ENCODE measurements around the gene BAIAP2L2. TPM values are rescaled to one million over a fixed set of nuclear protein-coding genes. Genes with fewer than 3 reads are reported as not detected.

Gene BAIAP2L2
- polyA plus RNA-seq, 3 donors, result 0.38 to 2.5 (median 1.2) TPM

- WGBS, 3 donors, result 72 to 79% (median 75%) methylated on average over 11 of the region's 11 CpGs
- H3K27ac ChIP-seq (ENCODE audit: low read depth, low read length), result no peak overlapping the region
Measured at GRCh38 chr22:38111925-38112355, 1.5 kb upstream of the BAIAP2L2 start.

GRCh38 chr22:38110863-38111852, 674 bp upstream of the BAIAP2L2 start:
- no peak overlapping the region for H3K27ac ChIP-seq (ENCODE audit: low read depth, low read length)
- 66 to 81% (median 78%) methylated on average over 27 to 30 of the region's 30 CpGs for WGBS, 3 donors

GRCh38 chr22:38109371-38110001, 998 bp downstream of the BAIAP2L2 start:
- no peak overlapping the region for H3K27ac ChIP-seq (ENCODE audit: low read depth, low read length)
- 90 to 93% (median 91%) methylated on average over 22 of the region's 22 CpGs for WGBS, 3 donors

- 79 to 94% (median 94%) methylated on average over 12 to 15 of the region's 15 CpGs for WGBS, 3 donors
- H3K27ac ChIP-seq (ENCODE audit: low read depth, low read length), result no peak overlapping the region
Measured at GRCh38 chr22:38108561-38109319, 1.7 kb downstream of the BAIAP2L2 start.

- H3K27ac ChIP-seq (ENCODE audit: low read depth, low read length), result no peak overlapping the region
- WGBS, 3 donors, result 33 to 77% (median 67%) methylated on average over 17 of the region's 17 CpGs
Measured at GRCh38 chr22:38107692-38108515, 2.6 kb downstream of the BAIAP2L2 start.

- no peak overlapping the region for H3K27ac ChIP-seq (ENCODE audit: low read depth, low read length)
- 72 to 79% (median 73%) methylated on average over 17 of the region's 17 CpGs for WGBS, 3 donors
Measured at GRCh38 chr22:38106814-38107578, 3.5 kb downstream of the BAIAP2L2 start.

GRCh38 chr22:38104084-38104483, 6.4 kb downstream of the BAIAP2L2 start:
- 79 to 84% (median 82%) methylated on average over 6 of the region's 6 CpGs for WGBS, 3 donors
- H3K27ac ChIP-seq (ENCODE audit: low read depth, low read length), result no peak overlapping the region

GRCh38 chr22:38103641-38104040, 6.8 kb downstream of the BAIAP2L2 start:
- WGBS, 3 donors, result 65 to 85% (median 66%) methylated on average over 8 of the region's 8 CpGs
- H3K27ac ChIP-seq (ENCODE audit: low read depth, low read length), result no peak overlapping the region

- H3K27ac ChIP-seq (ENCODE audit: low read depth, low read length), result no peak overlapping the region
- 56 to 62% (median 61%) methylated on average over 9 of the region's 9 CpGs for WGBS, 3 donors
Measured at GRCh38 chr22:38098410-38099249, 11.9 kb downstream of the BAIAP2L2 start.

GRCh38 chr22:38097557-38098409, 12.7 kb downstream of the BAIAP2L2 start:
- WGBS, 3 donors, result 58 to 62% (median 59%) methylated on average over 21 to 30 of the region's 32 CpGs
- H3K27ac ChIP-seq (ENCODE audit: low read depth, low read length), result no peak overlapping the region

GRCh38 chr22:38097058-38097457, 13.4 kb downstream of the BAIAP2L2 start:
- WGBS, 3 donors, result 87 to 91% (median 90%) methylated on average over 12 to 15 of the region's 15 CpGs
- no peak overlapping the region for H3K27ac ChIP-seq (ENCODE audit: low read depth, low read length)

- WGBS, 3 donors, result 22 to 48% (median 42%) methylated on average over 18 to 34 of the region's 34 CpGs
Measured at GRCh38 chr22:38089474-38089851, 21.0 kb downstream of the BAIAP2L2 start.

GRCh38 chr22:38088629-38089473, 21.6 kb downstream of the BAIAP2L2 start:
- WGBS, 3 donors, result 21 to 57% (median 37%) methylated on average over 51 to 83 of the region's 85 CpGs
- H3K27ac ChIP-seq (ENCODE audit: low read depth, low read length), result no peak overlapping the region

More at GRCh38 chr22:38089474-38089851, 21.0 kb downstream of the BAIAP2L2 start:
- no peak overlapping the region for H3K27ac ChIP-seq (ENCODE audit: low read depth, low read length)

- WGBS, 3 donors, result 90 to 94% (median 91%) methylated on average over 12 of the region's 12 CpGs
Measured at GRCh38 chr22:38087855-38088254, 22.6 kb downstream of the BAIAP2L2 start.

GRCh38 chr22:38086942-38087341, 23.5 kb downstream of the BAIAP2L2 start:
- H3K27ac ChIP-seq (ENCODE audit: low read depth, low read length), result no peak overlapping the region
- WGBS, 3 donors, result 85 to 95% (median 92%) methylated on average over 13 of the region's 13 CpGs

More at GRCh38 chr22:38087855-38088254, 22.6 kb downstream of the BAIAP2L2 start:
- H3K27ac ChIP-seq (ENCODE audit: low read depth, low read length), result no peak overlapping the region

Measured in adipose tissue (tissue), 3 donors.